Mucosa of descending colon (tissue), 3 donors: ENCODE data around the gene SMARCB1. TPM values are rescaled to one million over a fixed set of nuclear protein-coding genes. Genes with fewer than 3 reads are reported as not detected.
"Not testable (repeated sequence)": the region's sequence is repeated elsewhere in the genome, so short reads cannot be mapped to it uniquely, and the experiment has no call there.

Experiments
- ATAC-seq: fragments of 200-7000 bp; cut with Tn5 transposase; one replicate; pipeline ENCODE4 v1.9.1; 2020; ENCODE audit warnings: mild to moderate bottlenecking, moderate library complexity
- DNase-seq, 3 donors: peaks; one replicate each; pipeline ENCODE4 v3.0.0-alpha.2; 2020
- H3K36me3 ChIP-seq: fragments of 200-600 bp; one replicate; pipeline ENCODE4 v1.8.0; 2021; ENCODE audit warnings: low read depth, mild to moderate bottlenecking
- H3K4me1 ChIP-seq: fragments of 200-600 bp; one replicate; pipeline ENCODE4 v1.8.0; 2021; ENCODE audit warnings: low read depth, mild to moderate bottlenecking
- H3K4me3 ChIP-seq: fragments of 200-600 bp; one replicate; pipeline ENCODE4 v1.8.0; 2021; ENCODE audit warnings: mild to moderate bottlenecking
- H3K9me3 ChIP-seq: fragments of 200-600 bp; one replicate; pipeline ENCODE4 v1.8.0; 2021; ENCODE audit warnings: mild to moderate bottlenecking
- intact Hi-C, 2 donors: fragments of 100-400 bp; cut with DNase I in 1 of 2; cut with micrococcal nuclease in 1 of 2; formaldehyde crosslinking; loops; one replicate each; pipeline versions ENCODE4 v1.11.0 to v1.11.1; 2022; cut with DNase I, micrococcal nuclease
- total RNA-seq, 3 donors: library from RNA; stranded (reverse); fragmentation: NEBNext Ultra II Directional in 2 of 3; extraction: Animal tissue kit (Norgen Biotek cat#: 25700) in 2 of 3; gene quantifications; one replicate each; pipeline versions ENCODE4 v1.2.1 to v1.2.4, GENCODE V29; 2021 to 2023
- TF ChIP-seq, protein P1 (sequence below): fragments of 200-600 bp; IDR thresholded peaks from one replicate; pipeline ENCODE4 v1.8.0; 2022; ENCODE audit warnings: antibody characterized with exemption, mild to moderate bottlenecking
- donor health status: DM: no; HTN: no; CAD: no; lungs with moderate emphysema.
- donor health status: DM: no; HTN: no; CAD: no.
- donor health status: DM: no; HTN: yes; CAD: no.

The SMARCB1 gene
- total RNA-seq, 3 donors from 2014 or later, result 60.1 to 85.1 (median 69.3) TPM

- Histone ChIP-seq H3K9me3 (no peaks in the 10 kb centered on the region), H3K36me3 (no peaks in the 10 kb centered on the region), H3K4me1 (peaks cover 6% of the 10 kb centered on the region), H3K4me3 (no peak overlapping the region)
- intact Hi-C loops, result loop anchor here in 1 of 2 donors (5.0 kb wide), 1 partner anchor 91 kb away; the partner anchor contains the start of gene CHCHD10
- ATAC-seq, result no peak
- TF ChIP-seq, protein P1, sequence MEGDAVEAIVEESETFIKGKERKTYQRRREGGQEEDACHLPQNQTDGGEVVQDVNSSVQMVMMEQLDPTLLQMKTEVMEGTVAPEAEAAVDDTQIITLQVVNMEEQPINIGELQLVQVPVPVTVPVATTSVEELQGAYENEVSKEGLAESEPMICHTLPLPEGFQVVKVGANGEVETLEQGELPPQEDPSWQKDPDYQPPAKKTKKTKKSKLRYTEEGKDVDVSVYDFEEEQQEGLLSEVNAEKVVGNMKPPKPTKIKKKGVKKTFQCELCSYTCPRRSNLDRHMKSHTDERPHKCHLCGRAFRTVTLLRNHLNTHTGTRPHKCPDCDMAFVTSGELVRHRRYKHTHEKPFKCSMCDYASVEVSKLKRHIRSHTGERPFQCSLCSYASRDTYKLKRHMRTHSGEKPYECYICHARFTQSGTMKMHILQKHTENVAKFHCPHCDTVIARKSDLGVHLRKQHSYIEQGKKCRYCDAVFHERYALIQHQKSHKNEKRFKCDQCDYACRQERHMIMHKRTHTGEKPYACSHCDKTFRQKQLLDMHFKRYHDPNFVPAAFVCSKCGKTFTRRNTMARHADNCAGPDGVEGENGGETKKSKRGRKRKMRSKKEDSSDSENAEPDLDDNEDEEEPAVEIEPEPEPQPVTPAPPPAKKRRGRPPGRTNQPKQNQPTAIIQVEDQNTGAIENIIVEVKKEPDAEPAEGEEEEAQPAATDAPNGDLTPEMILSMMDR, result no peak
- DNase-seq, result no peak
These were observed 71.7 kb downstream of the SMARCB1 start for GRCh38 chr22:23858484-23858815.

DNA sequence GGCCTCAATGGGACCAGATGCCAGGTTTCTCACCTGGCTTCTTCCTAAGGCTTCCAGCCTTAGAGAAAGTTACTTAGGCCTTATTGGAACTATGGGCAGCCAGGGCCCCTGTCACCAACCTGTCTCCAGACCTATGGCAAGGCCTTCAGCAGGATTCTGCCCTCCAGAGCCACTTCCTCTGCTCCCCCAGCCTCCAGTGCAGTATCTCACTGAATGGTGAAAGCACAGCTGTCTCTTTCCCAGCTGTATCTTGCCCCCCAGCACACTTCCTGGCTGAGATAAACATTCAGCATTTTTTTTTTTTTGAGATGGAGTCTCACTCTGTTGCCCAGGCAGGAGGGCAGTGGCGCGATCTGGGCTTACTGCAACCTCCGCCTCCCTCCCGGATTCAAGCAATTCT lies 72.4 kb downstream of the SMARCB1 start:
- H3K4me3 ChIP-seq, result no peak overlapping the region
- ATAC-seq (no peak), DNase-seq (no peak)
- intact Hi-C loops, result loop anchor here in 1 of 2 donors (5.0 kb wide), 1 partner anchor 92 kb away; the partner anchor contains the start of gene CHCHD10
- H3K4me1 ChIP-seq, result peaks cover 6% of the 10 kb centered on the region
- no peaks in the 10 kb centered on the region for H3K36me3 ChIP-seq
- H3K9me3 ChIP-seq, result no peaks in the 10 kb centered on the region
- TF ChIP-seq, protein P1, result no peak

DNA sequence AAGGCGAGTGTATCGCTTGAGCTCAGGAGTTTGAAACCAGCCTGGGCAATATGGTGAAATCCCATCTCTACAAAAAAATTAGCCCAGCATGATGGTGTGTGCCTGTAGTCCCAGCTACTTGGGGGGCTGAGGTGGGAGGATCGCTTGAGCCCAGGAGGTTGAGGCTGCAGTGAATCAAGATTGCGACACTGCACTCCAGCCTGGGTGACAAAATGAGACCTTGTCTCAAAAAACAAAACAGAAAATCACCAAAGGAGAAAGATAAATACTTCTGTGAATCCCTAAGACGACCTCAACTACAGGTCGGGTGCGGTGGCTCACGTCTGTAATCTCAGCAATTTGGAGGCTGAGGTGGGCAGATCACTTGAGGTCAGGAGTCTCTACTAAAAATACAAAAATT lies 73.4 kb downstream of the SMARCB1 start:
- H3K9me3 ChIP-seq, H3K4me3 ChIP-seq, H3K36me3 ChIP-seq, DNase-seq, ATAC-seq, intact Hi-C loops, H3K4me1 ChIP-seq: not testable (repeated sequence)

- ATAC-seq, result no peak
- H3K4me3 ChIP-seq, result no peak overlapping the region
These were observed 75.3 kb downstream of the SMARCB1 start for GRCh38 chr22:23862103-23862502.

DNA sequence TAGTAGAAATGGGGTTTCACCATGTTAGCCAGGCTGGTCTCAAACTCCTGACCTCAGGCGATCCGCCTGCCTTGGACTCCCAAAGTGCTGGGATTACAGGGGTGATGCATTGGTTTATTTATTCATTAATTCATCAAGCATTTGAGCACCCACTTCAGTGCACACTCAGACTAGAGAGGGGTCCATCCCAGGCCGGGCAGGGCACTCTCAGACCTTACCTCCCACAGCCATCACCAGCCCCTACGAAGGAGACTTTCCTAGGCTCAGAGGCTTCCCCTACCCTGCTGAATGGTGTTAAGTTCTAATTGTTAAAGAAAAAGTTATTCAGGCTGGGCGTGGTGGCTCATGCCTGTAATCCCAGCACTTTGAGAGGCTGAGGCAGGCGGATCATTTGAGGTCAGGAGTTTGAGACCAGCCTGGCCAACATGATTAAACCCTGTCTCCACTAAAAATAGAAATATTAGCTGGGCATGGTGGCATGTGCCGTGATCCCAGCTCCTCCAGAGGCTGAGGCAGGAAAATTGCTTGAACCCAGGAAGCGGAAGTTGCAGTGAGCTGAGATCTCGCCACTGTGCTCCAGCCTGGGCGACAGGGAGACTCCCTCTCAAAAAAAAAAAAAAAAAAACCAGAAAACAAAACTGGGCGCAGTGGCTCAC lies 77.9 kb downstream of the SMARCB1 start:
- H3K4me3 ChIP-seq, H3K9me3 ChIP-seq, H3K36me3 ChIP-seq, intact Hi-C loops, ATAC-seq, DNase-seq, H3K4me1 ChIP-seq: not testable (repeated sequence)

More at GRCh38 chr22:23862103-23862502, 75.3 kb downstream of the SMARCB1 start:
- no peaks in the 10 kb centered on the region for H3K9me3 ChIP-seq
- no peaks in the 10 kb centered on the region for H3K36me3 ChIP-seq
- peak in 1 of 3 donors; percentile 57 for DNase-seq
- TF ChIP-seq, protein P1, result no peak
- H3K4me1 ChIP-seq, result no peaks in the 10 kb centered on the region
- intact Hi-C loops, result no loop called here

DNA sequence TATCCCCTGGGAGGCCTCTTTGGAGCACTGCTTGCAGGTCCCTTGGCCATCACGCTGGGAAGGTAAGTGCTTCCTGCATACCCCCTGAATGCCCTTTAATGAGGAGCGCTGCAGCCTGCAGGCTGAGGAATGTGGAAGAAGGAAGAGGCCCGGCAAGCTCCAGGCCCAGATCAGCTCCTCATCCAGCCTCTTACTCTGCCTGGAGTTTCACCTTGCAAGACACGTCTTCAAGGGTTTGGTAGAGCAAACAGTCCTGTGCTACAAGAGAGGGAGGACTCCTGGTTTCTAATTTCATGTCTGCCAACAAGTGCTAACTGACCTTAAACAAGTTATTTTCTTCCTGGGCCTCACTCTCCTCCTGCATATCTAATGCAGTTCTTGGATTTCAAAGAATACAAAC lies 81.8 kb downstream of the SMARCB1 start:
- ATAC-seq, result no peak
- Histone ChIP-seq H3K4me1 (no peaks in the 10 kb centered on the region), H3K9me3 (no peaks in the 10 kb centered on the region), H3K4me3 (no peak overlapping the region), H3K36me3 (no peaks in the 10 kb centered on the region)
- intact Hi-C loops, result no loop called here
- DNase-seq, result no peak
- TF ChIP-seq, protein P1, result no peak

DNA sequence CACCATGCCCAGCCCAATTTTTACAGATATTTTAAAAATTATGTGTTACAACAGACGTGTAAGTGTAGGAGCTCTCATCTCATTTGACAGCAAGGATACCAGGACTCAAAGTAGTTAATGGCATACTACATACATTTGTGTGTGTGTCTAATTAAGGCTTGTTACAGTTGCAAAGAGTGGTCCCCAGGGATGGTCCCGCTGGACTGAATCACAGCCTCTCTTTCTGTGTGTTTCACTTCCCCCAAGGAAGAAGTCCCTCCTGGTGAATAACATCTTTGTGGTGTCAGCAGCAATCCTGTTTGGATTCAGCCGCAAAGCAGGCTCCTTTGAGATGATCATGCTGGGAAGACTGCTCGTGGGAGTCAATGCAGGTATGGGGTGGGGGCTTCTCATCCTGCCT lies 88.1 kb downstream of the SMARCB1 start:
- ATAC-seq, result no peak
- Histone ChIP-seq H3K4me3 (no peak overlapping the region), H3K9me3 (no peaks in the 10 kb centered on the region), H3K4me1 (no peaks in the 10 kb centered on the region), H3K36me3 (no peaks in the 10 kb centered on the region)
- TF ChIP-seq, protein P1, result no peak
- intact Hi-C loops, result no loop called here
- no peak for DNase-seq
